ENCODE results near the gene MOCS3. TPM values are rescaled to one million over a fixed set of nuclear protein-coding genes. Genes with fewer than 3 reads are reported as not detected.
A peak's percentile ranks its signal among the peaks of the same experiment; 100 is the strongest.

MOCS3 gene
- total and polyA plus RNA-seq, 2 of the 13 experiments (the other 11 are each of a cell fraction or from before 2014, with no cell fraction given), result 3.7 to 8.4 TPM

DNA sequence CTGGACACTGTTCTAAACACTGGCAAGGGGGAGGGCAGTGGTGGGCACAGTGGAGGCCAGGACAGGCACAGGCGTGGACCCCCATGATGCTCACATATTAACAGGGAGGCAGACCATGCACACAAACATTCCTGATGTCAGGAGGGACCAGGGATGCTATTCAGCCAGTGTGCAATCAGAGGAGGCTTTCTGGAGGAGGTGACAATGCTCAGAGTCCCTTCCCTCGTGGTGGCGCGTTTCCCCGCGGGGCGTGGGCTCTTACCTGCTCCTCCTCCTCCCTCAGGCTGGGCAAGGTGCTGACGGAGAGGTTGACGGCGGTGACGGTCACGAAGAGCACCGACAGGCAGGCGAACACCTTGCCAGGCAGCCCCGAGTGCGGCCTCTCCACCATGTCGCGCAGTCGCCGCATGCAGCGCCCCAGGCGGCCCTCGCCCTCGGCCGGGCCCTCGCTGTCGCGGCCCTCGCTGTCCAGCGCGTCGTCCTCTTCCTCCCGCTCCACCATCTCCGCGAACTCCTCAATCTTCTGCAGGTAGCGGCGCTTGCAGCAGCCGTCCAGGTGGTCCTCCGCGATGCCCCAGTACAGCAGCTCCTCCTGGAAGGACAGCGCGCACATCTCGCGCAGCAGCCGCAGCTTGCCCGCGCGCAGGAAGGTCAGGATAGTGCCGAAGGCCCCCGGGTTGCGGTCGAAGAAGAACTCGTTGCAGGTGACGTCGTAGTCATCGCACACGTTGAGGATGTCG lies 50.9 kb downstream of the MOCS3 start:
- no peak for TF ChIP-seq EHMT2 (IDR thresholded peaks at IDR 0.05; ENCODE audit: borderline replicate concordance, low read depth, low read length)
- TF ChIP-seq FOXM1 (CRISPR knock-in tag; IDR thresholded peaks at IDR 0.05), result 0 out of 2 replicates have a peak, but pooled peaks have one; percentile 27
- peak; percentile 23 for TF ChIP-seq HNRNPLL (IDR thresholded peaks at IDR 0.05; ENCODE audit: low read depth, low read length, poor library complexity, severe bottlenecking)
- ATAC-seq (no peak), DNase-seq (ENCODE audit: low spot score) (no peak), FAIRE-seq (no peak)
- POLR2A ChIA-PET, result no interaction called here
- no peaks in the 10 kb centered on the region for H3K9me3 ChIP-seq (ENCODE audit: low read length)
- CTCF ChIA-PET (ENCODE audit: low intra/inter-chr PET ratio, low total read pairs), result no interaction called here
- no peak overlapping the region for H3K27ac ChIP-seq (ENCODE audit: extremely low read length, insufficient read depth, low read length)
- no peaks in the 10 kb centered on the region for H3K36me3 ChIP-seq (replicated peaks in 1 of 2; ENCODE audit: control insufficient read depth in 1 of 2, insufficient read depth in 2 of 2, low read length in 2 of 2)
- no peak overlapping the region for H3K9ac ChIP-seq (ENCODE audit: insufficient read depth, low read depth, low read length)
- H4K20me1 ChIP-seq (ENCODE audit: insufficient read depth, low read length), result no peaks in the 10 kb centered on the region
- in situ Hi-C loops (cut with HindIII; ENCODE audit: extremely low pct_ligation_motif_present, low pct_unique_long_range_greater_than_20kb) (no loop called here), intact Hi-C loops (cut with micrococcal nuclease; ENCODE audit: unreplicated experiment) (no loop called here)
- H3K27me3 ChIP-seq (ENCODE audit: control insufficient read depth in 1 of 2, insufficient read depth in 2 of 2, low read length in 2 of 2), result peaks cover 0 to 28% of the 10 kb centered on the region in 2 experiments; a peak in 3 of 5 replicates
- no peak overlapping the region for H3K4me3 ChIP-seq (replicated peaks in 1 of 3; ENCODE audit: insufficient read depth in 1 of 3, low read depth in 2 of 3, low read length in 3 of 3)
- H3K4me2 ChIP-seq (ENCODE audit: low read depth, low read length), result no peak overlapping the region
- no peak overlapping the region for H2AFZ ChIP-seq (ENCODE audit: low read length)
- WGBS (ENCODE audit: low lambda C conversion rate), result 74% methylated on average over 52 of the region's 58 CpGs
- no TSS peak for BruUV-seq (replicated peaks)
- no peaks in the 10 kb centered on the region for H3K79me2 ChIP-seq (ENCODE audit: insufficient read depth, low read length)
- H3K4me1 ChIP-seq (ENCODE audit: insufficient read depth, low read length), result no peaks in the 10 kb centered on the region

GRCh38 chr20:51010043-51010365 lies 51.4 kb downstream of the MOCS3 start:
- no peaks in the 10 kb centered on the region for H3K36me3 ChIP-seq (replicated peaks in 1 of 2; ENCODE audit: control insufficient read depth in 1 of 2, insufficient read depth in 2 of 2, low read length in 2 of 2)
- H3K79me2 ChIP-seq (ENCODE audit: insufficient read depth, low read length), result no peaks in the 10 kb centered on the region
- no peak overlapping the region for H3K27ac ChIP-seq (ENCODE audit: extremely low read length, insufficient read depth, low read length)
- no peak overlapping the region for H3K4me2 ChIP-seq (ENCODE audit: low read depth, low read length)
- POLR2A ChIA-PET, result no interaction called here
- CTCF ChIA-PET (ENCODE audit: low intra/inter-chr PET ratio, low total read pairs), result no interaction called here
- H3K27me3 ChIP-seq (ENCODE audit: control insufficient read depth in 1 of 2, insufficient read depth in 2 of 2, low read length in 2 of 2), result peaks cover 0 to 26% of the 10 kb centered on the region in 2 experiments; a peak in 3 of 5 replicates
- FAIRE-seq, result no peak
- no peak overlapping the region for H2AFZ ChIP-seq (ENCODE audit: low read length)
- no peak for ATAC-seq
- no peaks in the 10 kb centered on the region for H3K9me3 ChIP-seq (ENCODE audit: low read length)
- in situ Hi-C loops (cut with HindIII; ENCODE audit: extremely low pct_ligation_motif_present, low pct_unique_long_range_greater_than_20kb) (no loop called here), intact Hi-C loops (cut with micrococcal nuclease; ENCODE audit: unreplicated experiment) (no loop called here)
- no TSS peak for BruUV-seq (replicated peaks)
- H3K9ac ChIP-seq (ENCODE audit: insufficient read depth, low read depth, low read length), result no peak overlapping the region
- no peak overlapping the region for H3K4me3 ChIP-seq (replicated peaks in 1 of 3; ENCODE audit: insufficient read depth in 1 of 3, low read depth in 2 of 3, low read length in 3 of 3)
- WGBS (ENCODE audit: low lambda C conversion rate), result 78% methylated on average over 33 of the region's 33 CpGs
- H4K20me1 ChIP-seq (ENCODE audit: insufficient read depth, low read length), result no peaks in the 10 kb centered on the region; the same call in 1 of the 2 replicates
- no peaks in the 10 kb centered on the region for H3K4me1 ChIP-seq (ENCODE audit: insufficient read depth, low read length)
- DNase-seq (ENCODE audit: low spot score), result no peak
- no peak for TF ChIP-seq ZFP1 (CRISPR knock-in tag; IDR thresholded peaks at IDR 0.05)
- no peak for TF ChIP-seq NFIC (IDR thresholded peaks at IDR 0.05; ENCODE audit: low read length)
- TF ChIP-seq ZNF570 (CRISPR knock-in tag; IDR thresholded peaks at IDR 0.05; ENCODE audit: borderline replicate concordance), result no peak
- no peak for TF ChIP-seq ATF6 (CRISPR knock-in tag; conservative IDR thresholded peaks at IDR 0.05)
- no peak for TF ChIP-seq KDM2A (CRISPR knock-in tag; IDR thresholded peaks at IDR 0.05; ENCODE audit: borderline replicate concordance, low read depth)
- TF ChIP-seq, protein P1, sequence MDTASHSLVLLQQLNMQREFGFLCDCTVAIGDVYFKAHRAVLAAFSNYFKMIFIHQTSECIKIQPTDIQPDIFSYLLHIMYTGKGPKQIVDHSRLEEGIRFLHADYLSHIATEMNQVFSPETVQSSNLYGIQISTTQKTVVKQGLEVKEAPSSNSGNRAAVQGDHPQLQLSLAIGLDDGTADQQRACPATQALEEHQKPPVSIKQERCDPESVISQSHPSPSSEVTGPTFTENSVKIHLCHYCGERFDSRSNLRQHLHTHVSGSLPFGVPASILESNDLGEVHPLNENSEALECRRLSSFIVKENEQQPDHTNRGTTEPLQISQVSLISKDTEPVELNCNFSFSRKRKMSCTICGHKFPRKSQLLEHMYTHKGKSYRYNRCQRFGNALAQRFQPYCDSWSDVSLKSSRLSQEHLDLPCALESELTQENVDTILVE (CRISPR knock-in tag; IDR thresholded peaks at IDR 0.05), result no peak
- TF ChIP-seq AKAP8 (CRISPR knock-in tag; IDR thresholded peaks at IDR 0.05), result no peak
- no peak for TF ChIP-seq ZNF331 (CRISPR knock-in tag; IDR thresholded peaks at IDR 0.05)
- no peak for TF ChIP-seq ZMYM4 (CRISPR knock-in tag; IDR thresholded peaks at IDR 0.05)
- no peak for TF ChIP-seq ZNF12 (CRISPR knock-in tag; IDR thresholded peaks at IDR 0.05)
- TF ChIP-seq KDM1A (CRISPR knock-in tag; IDR thresholded peaks at IDR 0.05), result no peak
- TF ChIP-seq ZNF468 (CRISPR knock-in tag; IDR thresholded peaks at IDR 0.05), result no peak
- TF ChIP-seq POLR2A (IDR thresholded peaks at IDR 0.05; ENCODE audit: insufficient read depth in 1 of 2, low read depth in 2 of 2, low read length in 2 of 2), result no peak
- no peak for TF ChIP-seq TEAD3 (CRISPR knock-in tag; optimal IDR thresholded peaks at IDR 0.05; ENCODE audit: borderline replicate concordance)

Measured in HepG2 (cell line).